AG09319 (cell line): Measurements from ENCODE around the gene FAM174C.

Experiments
- DNase-seq: peaks from one replicate; pipeline ENCODE4 v3.0.0-alpha.2; 2010; ENCODE audit warnings: low read depth; ENCODE audit errors: extremely low read depth
- CTCF ChIP-seq: IDR thresholded peaks from 2 replicates; pipeline ENCODE4 v1.5.1; 2011; ENCODE audit warnings: low read depth, mild to moderate bottlenecking, inconsistent platforms, low read length, moderate library complexity

The FAM174C gene

GRCh38 chr19:1268226-1269064 is 6.9 kb upstream of the FAM174C start:
- no peak for DNase-seq
- no peak for TF ChIP-seq CTCF

- peak; percentile 99 for DNase-seq
These were observed 6.3 kb upstream of the FAM174C start, which contains the start of gene CIRBP for GRCh38 chr19:1269065-1269477. TSS of gene CIRBP (plus strand) at chr19:1269332. CDS start at chr19:1270934, 1,602 bp downstream.

GRCh38 chr19:1269478-1270212 is 5.7 kb upstream of the FAM174C start:
- TF ChIP-seq CTCF = peak; percentile 2; the same call in 1 of the 2 replicates
- peak; percentile 66 for DNase-seq

More at GRCh38 chr19:1269065-1269477, 6.3 kb upstream of the FAM174C start, which contains the start of gene CIRBP:
- no peak for TF ChIP-seq CTCF

GRCh38 chr19:1270213-1270853 is 5.0 kb upstream of the FAM174C start:
- TF ChIP-seq CTCF = no peak
- DNase-seq = no peak

GRCh38 chr19:1270854-1271527 is 4.3 kb upstream of the FAM174C start:
- DNase-seq = no peak
- no peak for TF ChIP-seq CTCF

GRCh38 chr19:1271528-1272422 is 3.6 kb upstream of the FAM174C start:
- no peak for DNase-seq
- TF ChIP-seq CTCF = no peak
